ENCODE measurements around the gene POLN.

- no peak for TF ChIP-seq CTCF (IDR thresholded peaks at IDR 0.05)
- TF ChIP-seq EP300 (IDR thresholded peaks at IDR 0.05) = no peak
These were observed 198.4 kb downstream of the POLN start for GRCh38 chr4:2043396-2044118.

All from tibial nerve (tissue), 4 donors.